ENCODE data around the gene ZNF80.

ZNF80 gene

GRCh38 chr3:114227076-114227475, 10.3 kb downstream of the ZNF80 start:
- no peak for TF ChIP-seq CTCF (IDR thresholded peaks at IDR 0.05)

GRCh38 chr3:114226313-114226712, 11.1 kb downstream of the ZNF80 start:
- no peak for TF ChIP-seq CTCF (IDR thresholded peaks at IDR 0.05)

- TF ChIP-seq CTCF (IDR thresholded peaks at IDR 0.05): no peak
Observed at GRCh38 chr3:114223143-114223542, 14.2 kb downstream of the ZNF80 start.

GRCh38 chr3:114221881-114222264, 15.5 kb downstream of the ZNF80 start:
- TF ChIP-seq CTCF (IDR thresholded peaks at IDR 0.05): no peak

- TF ChIP-seq CTCF (IDR thresholded peaks at IDR 0.05): no peak
Observed at GRCh38 chr3:114221165-114221880, 16.1 kb downstream of the ZNF80 start.

GRCh38 chr3:114219741-114220140, 17.6 kb downstream of the ZNF80 start:
- TF ChIP-seq CTCF (IDR thresholded peaks at IDR 0.05): no peak

- no peak for TF ChIP-seq CTCF (IDR thresholded peaks at IDR 0.05)
Observed at GRCh38 chr3:114218578-114219185, 18.7 kb downstream of the ZNF80 start.
